ENCODE measurements around the gene PTX3.

Gene PTX3

GRCh38 chr3:157471064-157471463 is 34.4 kb downstream of the PTX3 start:
- in situ Hi-C loops (cut with MboI; ENCODE audit: low sequenced_read_pairs) = no loop called here

GRCh38 chr3:157472648-157473047 is 36.0 kb downstream of the PTX3 start:
- in situ Hi-C loops (cut with MboI; ENCODE audit: low sequenced_read_pairs) = no loop called here

- in situ Hi-C loops (cut with MboI; ENCODE audit: low sequenced_read_pairs) = loop anchor here (25.0 kb wide), 1 partner anchor 264 kb away; no protein-coding TSS in a partner anchor
These were observed 39.3 kb downstream of the PTX3 start for GRCh38 chr3:157475921-157476414.

- in situ Hi-C loops (cut with MboI; ENCODE audit: low sequenced_read_pairs) = loop anchor here (25.0 kb wide), 1 partner anchor 265 kb away; no protein-coding TSS in a partner anchor
These were observed 40.8 kb downstream of the PTX3 start for GRCh38 chr3:157477441-157477840.

- in situ Hi-C loops (cut with MboI; ENCODE audit: low sequenced_read_pairs) = loop anchor here (25.0 kb wide), 1 partner anchor 267 kb away; no protein-coding TSS in a partner anchor
These were observed 43.0 kb downstream of the PTX3 start for GRCh38 chr3:157479464-157480243.

- in situ Hi-C loops (cut with MboI; ENCODE audit: low sequenced_read_pairs) = loop anchor here (25.0 kb wide), 1 partner anchor 275 kb away; no protein-coding TSS in a partner anchor
These were observed 50.7 kb downstream of the PTX3 start for GRCh38 chr3:157487339-157487738.

- in situ Hi-C loops (cut with MboI; ENCODE audit: low sequenced_read_pairs) = loop anchor here (25.0 kb wide), 1 partner anchor 276 kb away; no protein-coding TSS in a partner anchor
These were observed 51.5 kb downstream of the PTX3 start for GRCh38 chr3:157488144-157488543.

- in situ Hi-C loops (cut with MboI; ENCODE audit: low sequenced_read_pairs) = loop anchor here (25.0 kb wide), 1 partner anchor 279 kb away; no protein-coding TSS in a partner anchor
These were observed 54.5 kb downstream of the PTX3 start for GRCh38 chr3:157491136-157491535.

All from HL-60/S4 (cell line).